ENCODE measurements around the gene CEMIP. TPM values are rescaled to one million over a fixed set of nuclear protein-coding genes. Genes with fewer than 3 reads are reported as not detected.

The CEMIP gene
- total and polyA plus RNA-seq, 2 experiments from 2014 or later = 0.27 to 2.1 TPM

GRCh38 chr15:80932989-80933388 lies 153.8 kb downstream of the CEMIP start (continued):
- TF ChIP-seq CREB1 (CRISPR knock-in tag; IDR thresholded peaks at IDR 0.05; ENCODE audit: low read depth) (no peak), NANOG (IDR thresholded peaks at IDR 0.05; ENCODE audit: borderline replicate concordance) (no peak), REST (IDR thresholded peaks at IDR 0.05; ENCODE audit: unreplicated experiment) (no peak)

GRCh38 chr15:80934761-80935221 lies 155.6 kb downstream of the CEMIP start:
- peaks cover 6% of the 10 kb centered on the region; the same call in 1 of the 2 replicates for H3K4me1 ChIP-seq (ENCODE audit: insufficient read depth)
- DNase-seq (ENCODE audit: low spot score) (peak; percentile 59), ATAC-seq (peak; percentile 87)
- Mint-ChIP-seq H3K4me1 (peaks cover 8% of the 10 kb centered on the region), H3K36me3 (ENCODE audit: low read depth) (no peaks in the 10 kb centered on the region; the same call in 1 of the 3 replicates), H3K27ac (peak overlapping the region; percentile 2; the same call in 1 of the 2 replicates), H3K4me3 (no peak overlapping the region), H3K27me3 (ENCODE audit: insufficient read depth, low read depth, poor library complexity) (no peaks in the 10 kb centered on the region), H3K9me3 (no peaks in the 10 kb centered on the region)
- no peaks in the 10 kb centered on the region for H3K27me3 ChIP-seq (ENCODE audit: insufficient read depth)
- TF ChIP-seq POLR2AphosphoS5 (IDR thresholded peaks at IDR 0.05; ENCODE audit: low read depth) (no peak), STAT1 (IDR thresholded peaks at IDR 0.05; ENCODE audit: unreplicated experiment) (no peak), CREB1 (CRISPR knock-in tag; IDR thresholded peaks at IDR 0.05; ENCODE audit: low read depth) (no peak), ZNF331 (CRISPR knock-in tag; IDR thresholded peaks at IDR 0.05; ENCODE audit: low read depth) (no peak), EZH2 (IDR thresholded peaks at IDR 0.05; ENCODE audit: low read depth, unreplicated experiment) (no peak), EZH2phosphoT487 (IDR thresholded peaks at IDR 0.05; ENCODE audit: unreplicated experiment) (no peak), NANOG (IDR thresholded peaks at IDR 0.05; ENCODE audit: borderline replicate concordance) (no peak), ZNF462 (CRISPR knock-in tag; IDR thresholded peaks at IDR 0.05) (no peak), ZNF114 (CRISPR knock-in tag; IDR thresholded peaks at IDR 0.05) (no peak), CTCF (conservative IDR thresholded peaks at IDR 0.05; ENCODE audit: low read depth in 2 of 2) (no peak), ETS1 (IDR thresholded peaks at IDR 0.05) (no peak)
- no peak overlapping the region for H2AFZ ChIP-seq
- H3K4me3 ChIP-seq = no peak overlapping the region
- H3K79me2 ChIP-seq (replicated peaks; ENCODE audit: insufficient read depth) = no peaks in the 10 kb centered on the region
- H3K9me2 ChIP-seq (ENCODE audit: insufficient read depth) = peaks cover 3% of the 10 kb centered on the region; the same call in 1 of the 2 replicates
- no peak overlapping the region for H3K4me2 ChIP-seq
- H3K36me3 ChIP-seq (ENCODE audit: insufficient read depth) = no peaks in the 10 kb centered on the region; the same call in 1 of the 2 replicates
- H3K27ac ChIP-seq (ENCODE audit: low read depth) = no peak overlapping the region
- no peaks in the 10 kb centered on the region for H4K20me1 ChIP-seq (replicated peaks; ENCODE audit: insufficient read depth)
- H3F3A ChIP-seq (replicated peaks; ENCODE audit: low read depth) = no peaks in the 10 kb centered on the region
